Measurements from ENCODE around the gene HIVEP3.

HIVEP3 gene

GRCh38 chr1:41749991-41750745 lies 168.6 kb downstream of the HIVEP3 start:
- DNase-seq = no peak

- no peak for DNase-seq
Observed at GRCh38 chr1:41745022-41745421, 173.7 kb downstream of the HIVEP3 start.

- no peak for DNase-seq
Observed at GRCh38 chr1:41743366-41743765, 175.4 kb downstream of the HIVEP3 start.

GRCh38 chr1:41742219-41742618 lies 176.5 kb downstream of the HIVEP3 start:
- DNase-seq = no peak

- DNase-seq = no peak
Observed at GRCh38 chr1:41741244-41741643, 177.5 kb downstream of the HIVEP3 start.

- DNase-seq = no peak
Observed at GRCh38 chr1:41740630-41741239, 178.0 kb downstream of the HIVEP3 start.

GRCh38 chr1:41740058-41740457 lies 178.7 kb downstream of the HIVEP3 start:
- DNase-seq = no peak

- peak; percentile 55 for DNase-seq
Observed at GRCh38 chr1:41739061-41739955, 179.4 kb downstream of the HIVEP3 start.

- DNase-seq = no peak
Observed at GRCh38 chr1:41738475-41738874, 180.2 kb downstream of the HIVEP3 start.

- DNase-seq = no peak
Observed at GRCh38 chr1:41738006-41738405, 180.7 kb downstream of the HIVEP3 start.

GRCh38 chr1:41735631-41736260 lies 183.0 kb downstream of the HIVEP3 start:
- no peak for DNase-seq

- no peak for DNase-seq
Observed at GRCh38 chr1:41735139-41735538, 183.6 kb downstream of the HIVEP3 start.

GRCh38 chr1:41734201-41734970 lies 184.3 kb downstream of the HIVEP3 start:
- DNase-seq = no peak

GRCh38 chr1:41733725-41734124 lies 185.0 kb downstream of the HIVEP3 start:
- DNase-seq = no peak

- DNase-seq = no peak
Observed at GRCh38 chr1:41733021-41733420, 185.7 kb downstream of the HIVEP3 start.

GRCh38 chr1:41731516-41732030 lies 187.1 kb downstream of the HIVEP3 start:
- no peak for DNase-seq

GRCh38 chr1:41730806-41731205 lies 187.9 kb downstream of the HIVEP3 start:
- no peak for DNase-seq

GRCh38 chr1:41728403-41729202 lies 190.1 kb downstream of the HIVEP3 start:
- no peak for DNase-seq

GRCh38 chr1:41727749-41728115 lies 191.0 kb downstream of the HIVEP3 start:
- no peak for DNase-seq

GRCh38 chr1:41726899-41727748 lies 191.6 kb downstream of the HIVEP3 start:
- no peak for DNase-seq

All from activated T-cell treated with anti-CD3 and anti-CD28 coated beads, Interleukin-2, amount 50 U/mL, for 1 hour (primary cell).